ENCODE results near the gene ADAMTS18. TPM values are rescaled to one million over a fixed set of nuclear protein-coding genes. Genes with fewer than 3 reads are reported as not detected.

Gene ADAMTS18
- total and polyA plus RNA-seq, 2 donors (not counting 3 experiments of a cell fraction or from before 2014, with no cell fraction given) = 18.4 to 27.5 TPM

- TF ChIP-seq MAX (IDR thresholded peaks at IDR 0.05; ENCODE audit: insufficient read depth, insufficient read length) (no peak), FOS (IDR thresholded peaks at IDR 0.05; ENCODE audit: borderline replicate concordance, insufficient read depth, low read length) (no peak), EZH2 (IDR thresholded peaks at IDR 0.05; ENCODE audit: borderline replicate concordance, low read depth, low read length, severe bottlenecking) (no peak), GATA2 (IDR thresholded peaks at IDR 0.05; ENCODE audit: insufficient read depth, insufficient read length, low read depth, low read length) (no peak), JUN (IDR thresholded peaks at IDR 0.05; ENCODE audit: borderline replicate concordance, insufficient read depth, insufficient read length, low read depth) (no peak), POLR2A (IDR thresholded peaks at IDR 0.05; ENCODE audit: low read depth, low read length) (no peak), CTCF (IDR thresholded peaks at IDR 0.05; ENCODE audit: extremely low read depth in 1 of 2, insufficient read depth in 1 of 2, low read depth in 1 of 2, low read length in 2 of 2) (no peak), MYC (IDR thresholded peaks at IDR 0.05; ENCODE audit: low read depth, low read length) (no peak), POLR2AphosphoS5 (IDR thresholded peaks at IDR 0.05; ENCODE audit: insufficient read depth, low read depth, low read length) (no peak)
- no peak for FAIRE-seq
- dilution Hi-C loops (cut with MboI; ENCODE audit: extremely low pct_ligation_motif_present, low sequenced_read_pairs) = no loop called here
Observed at GRCh38 chr16:77422196-77422784, 12.5 kb downstream of the ADAMTS18 start.

More at GRCh38 chr16:77422196-77422784, 12.5 kb downstream of the ADAMTS18 start:
- Histone ChIP-seq H4K20me1 (replicated peaks; ENCODE audit: control insufficient read depth, extremely low read depth, insufficient read depth, low read length) (no peaks in the 10 kb centered on the region), H2AFZ (ENCODE audit: low read depth, low read length) (no peak overlapping the region), H3K4me1 (ENCODE audit: control insufficient read depth, extremely low read depth, insufficient read depth, low read length) (no peaks in the 10 kb centered on the region), H3K27me3 (ENCODE audit: control insufficient read depth in 2 of 2, insufficient read depth in 2 of 2, low read length in 2 of 2) (no peaks in the 10 kb centered on the region), H3K9me3 (replicated peaks; ENCODE audit: control insufficient read depth, insufficient read depth, low read length) (no peaks in the 10 kb centered on the region), H3K27ac (ENCODE audit: insufficient read depth, low read depth, low read length) (no peak overlapping the region), H3K4me3 (replicated peaks in 1 of 3; ENCODE audit: insufficient read depth in 1 of 3, low read depth in 1 of 3, low read length in 3 of 3) (no peak overlapping the region), H3K79me2 (ENCODE audit: control insufficient read depth, insufficient read depth, low read length) (peaks cover 26% of the 10 kb centered on the region), H3K9me1 (replicated peaks; ENCODE audit: control insufficient read depth, extremely low read depth, insufficient read depth, low read length) (no peaks in the 10 kb centered on the region), H3K9ac (replicated peaks; ENCODE audit: extremely low read depth, insufficient read depth, low read length) (no peak overlapping the region), H3K36me3 (ENCODE audit: control insufficient read depth in 2 of 2, extremely low read depth in 1 of 2, insufficient read depth in 2 of 2, low read length in 2 of 2) (peaks cover 0 to 7% of the 10 kb centered on the region in 2 experiments), H3K4me2 (ENCODE audit: insufficient read depth, low read length) (no peak overlapping the region)
- DNase-seq (ENCODE audit: low read depth, low spot score) = no peak
- POLR2A ChIA-PET = no interaction called here
- intact Hi-C loops (cut with micrococcal nuclease) = no loop called here
- BruUV-seq (replicated peaks) = no TSS peak
- CTCF ChIA-PET = interaction anchor here (0.9 to 1.2 kb wide), 2 partner anchors 9 to 78 kb away, joined by 3 to 5 read pairs; no protein-coding TSS in a partner anchor
